HG03442 (cell line): ENCODE measurements around the gene AGBL1.

Experiments
- ATAC-seq: cut with Tn5 transposase; IDR thresholded peaks from one replicate; pipeline ENCODE4 v1.9.1; 2021; ENCODE audit warnings: mild to moderate bottlenecking, moderate library complexity; ENCODE audit not compliant: unreplicated experiment

The AGBL1 gene

DNA sequence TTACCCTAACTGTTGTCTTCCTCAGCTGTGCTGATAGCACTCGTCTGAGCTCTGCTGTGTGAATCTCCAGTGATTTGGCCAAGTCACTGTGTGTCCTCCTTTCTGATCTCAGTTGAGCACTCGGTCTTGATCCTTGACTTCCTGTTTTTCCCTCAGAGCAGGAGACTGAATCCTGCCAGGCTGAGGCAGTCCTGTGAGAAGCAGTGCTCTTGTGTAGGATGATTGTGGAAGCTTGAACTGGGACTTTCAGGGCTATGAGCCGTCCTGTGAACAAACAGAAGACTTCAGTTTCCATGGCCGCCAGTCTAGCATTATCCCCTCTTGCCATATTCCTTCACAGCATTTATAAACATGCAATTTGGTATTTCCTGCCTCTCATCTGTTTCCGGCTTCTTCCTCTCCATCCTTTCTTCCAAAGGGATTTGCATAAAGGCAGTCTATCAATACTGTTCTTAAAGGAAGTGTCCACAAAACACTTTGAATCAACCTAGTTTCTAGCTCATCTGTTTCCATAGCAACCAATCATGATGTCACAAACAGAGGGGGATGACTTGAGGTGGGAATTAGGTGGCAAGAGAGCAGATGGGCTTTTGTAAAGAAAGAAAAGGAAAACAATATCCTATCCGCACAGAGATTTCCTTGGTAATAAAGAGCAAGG is 237.2 kb downstream of the AGBL1 start:
- no peak for ATAC-seq

DNA sequence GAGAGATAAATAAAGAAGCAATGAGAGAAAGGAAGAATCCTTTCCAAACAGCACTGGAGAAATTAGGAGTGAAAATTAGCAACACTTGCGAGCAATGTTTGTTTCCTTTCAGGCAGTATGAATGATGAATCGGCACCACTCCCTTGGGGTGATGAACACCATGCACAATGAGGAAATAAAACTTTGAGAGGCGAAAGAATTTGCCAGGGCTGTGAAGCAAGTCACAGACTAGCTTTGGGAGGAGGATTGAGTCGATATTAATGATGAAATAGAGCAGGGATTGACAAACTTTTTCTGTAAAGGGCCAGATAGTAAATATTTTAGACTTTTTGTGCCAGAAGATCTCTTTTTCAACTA is 237.7 kb downstream of the AGBL1 start:
- no peak for ATAC-seq

DNA sequence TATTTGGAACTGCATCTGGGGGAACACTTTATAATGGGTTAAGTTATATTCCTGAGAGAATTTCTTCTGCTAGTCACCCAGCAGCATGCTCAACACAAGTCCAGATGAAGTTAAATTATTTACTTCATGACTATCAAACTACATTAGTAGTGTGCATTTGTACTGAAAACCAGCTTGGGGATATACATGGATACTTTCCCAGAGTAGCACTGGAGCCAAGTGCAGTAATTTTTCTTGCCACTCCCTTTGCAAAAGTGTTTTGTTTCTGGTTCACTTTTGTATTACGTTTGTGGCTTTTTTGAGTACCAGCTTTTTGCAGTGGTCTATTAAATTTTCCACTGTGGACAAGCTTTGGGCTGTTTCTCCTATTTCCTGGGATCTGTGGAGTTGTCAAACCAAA is 243.0 kb downstream of the AGBL1 start:
- no peak for ATAC-seq

DNA sequence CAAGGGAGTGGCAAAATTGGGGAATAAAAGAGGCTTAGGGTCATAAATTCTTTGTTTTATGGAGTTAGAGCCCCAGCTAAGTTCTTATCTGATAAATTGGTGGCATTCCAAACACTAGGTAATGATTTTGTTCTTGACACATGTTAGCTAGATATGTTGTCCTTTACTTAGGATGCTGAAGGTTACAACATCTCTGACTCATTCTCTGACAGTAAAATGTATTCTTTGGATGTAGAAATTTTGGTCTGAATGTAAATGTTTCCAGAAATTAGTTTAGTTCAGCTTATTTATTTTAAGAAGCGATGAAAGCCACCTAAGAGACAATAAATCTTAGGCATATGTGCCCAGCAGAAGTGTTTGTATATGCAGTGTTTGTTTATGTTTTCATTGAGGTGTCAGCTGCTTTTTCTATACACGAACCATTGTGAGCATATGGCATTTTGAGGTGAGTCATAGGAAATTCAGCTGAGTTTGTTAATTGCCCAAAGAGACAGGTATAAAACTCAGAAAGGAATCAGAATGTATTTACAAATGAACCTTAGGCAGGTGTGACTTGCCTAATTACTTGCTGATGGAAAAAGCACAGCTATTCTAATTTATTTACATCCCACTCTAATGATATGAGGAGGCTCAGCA is 247.7 kb downstream of the AGBL1 start:
- no peak for ATAC-seq

DNA sequence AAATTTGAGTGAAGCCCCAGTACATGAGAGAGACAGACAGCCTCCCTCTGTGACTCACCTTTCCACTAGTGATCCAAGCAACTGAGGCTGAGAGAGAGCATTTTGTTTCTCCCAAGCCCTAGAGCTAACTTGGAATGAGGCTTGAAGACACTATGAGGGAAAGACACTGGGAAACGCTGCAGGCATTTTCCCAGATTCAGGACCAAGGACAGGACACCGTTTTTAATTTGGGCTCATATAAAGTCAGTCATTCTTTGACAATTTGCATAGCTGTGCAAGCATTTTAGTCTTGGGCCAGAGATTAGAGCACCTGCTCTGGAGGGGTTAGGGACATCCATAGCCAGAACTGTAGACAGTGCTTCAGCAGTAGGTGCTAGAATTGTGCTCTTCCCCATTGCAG is 249.0 kb downstream of the AGBL1 start:
- no peak for ATAC-seq

DNA sequence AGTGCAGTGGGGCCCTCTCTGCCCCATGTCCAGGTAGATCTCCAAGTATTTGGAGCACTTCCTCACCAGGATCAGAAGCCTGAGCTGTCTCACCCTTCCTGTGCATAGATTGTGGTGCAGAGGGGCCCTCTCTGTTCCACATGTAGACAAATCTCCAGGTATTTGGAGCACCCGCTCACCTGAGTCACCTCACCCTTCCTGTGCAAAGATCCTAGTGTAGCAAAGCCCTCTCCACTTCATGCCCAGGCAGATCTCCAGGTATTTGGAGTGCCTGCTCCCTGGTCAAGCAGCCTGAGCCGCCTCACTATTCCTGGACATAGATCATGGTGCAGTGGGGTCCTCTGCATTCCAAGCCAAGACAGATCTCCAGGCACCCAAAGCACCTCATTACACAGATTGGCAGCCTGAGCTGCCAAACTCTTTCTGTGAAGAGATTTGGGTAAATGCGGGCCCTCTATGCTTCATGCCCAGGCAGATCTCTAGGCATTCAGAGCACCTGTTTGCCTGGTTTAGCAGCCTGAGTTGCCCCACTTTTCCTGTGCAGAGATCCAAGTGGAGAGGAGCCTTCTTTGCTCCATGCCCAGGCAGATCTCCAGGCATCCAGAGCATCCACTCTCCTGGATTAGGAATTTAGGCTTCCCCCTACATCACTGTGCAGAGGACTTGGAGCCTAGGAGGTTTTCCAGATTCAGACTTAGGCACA is 249.8 kb downstream of the AGBL1 start:
- no peak for ATAC-seq

DNA sequence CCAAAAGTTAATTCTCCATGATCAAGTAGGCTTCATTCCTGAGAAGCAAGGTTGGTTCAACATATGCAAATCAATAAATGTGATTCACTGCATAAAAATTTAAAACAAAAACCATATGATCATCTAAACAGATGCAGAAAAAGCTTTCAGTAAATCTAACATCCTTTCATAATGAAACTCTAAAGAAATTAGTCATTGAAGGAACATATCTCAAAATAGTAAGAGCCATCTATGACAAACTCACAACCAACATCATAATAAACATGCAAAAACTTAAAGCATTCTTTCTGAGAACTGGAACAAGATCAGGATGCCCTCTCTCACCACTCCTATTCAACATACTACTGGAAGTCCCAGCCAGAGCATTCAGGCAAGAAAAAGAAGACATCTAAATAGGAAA is 254.1 kb downstream of the AGBL1 start:
- ATAC-seq: no peak

DNA sequence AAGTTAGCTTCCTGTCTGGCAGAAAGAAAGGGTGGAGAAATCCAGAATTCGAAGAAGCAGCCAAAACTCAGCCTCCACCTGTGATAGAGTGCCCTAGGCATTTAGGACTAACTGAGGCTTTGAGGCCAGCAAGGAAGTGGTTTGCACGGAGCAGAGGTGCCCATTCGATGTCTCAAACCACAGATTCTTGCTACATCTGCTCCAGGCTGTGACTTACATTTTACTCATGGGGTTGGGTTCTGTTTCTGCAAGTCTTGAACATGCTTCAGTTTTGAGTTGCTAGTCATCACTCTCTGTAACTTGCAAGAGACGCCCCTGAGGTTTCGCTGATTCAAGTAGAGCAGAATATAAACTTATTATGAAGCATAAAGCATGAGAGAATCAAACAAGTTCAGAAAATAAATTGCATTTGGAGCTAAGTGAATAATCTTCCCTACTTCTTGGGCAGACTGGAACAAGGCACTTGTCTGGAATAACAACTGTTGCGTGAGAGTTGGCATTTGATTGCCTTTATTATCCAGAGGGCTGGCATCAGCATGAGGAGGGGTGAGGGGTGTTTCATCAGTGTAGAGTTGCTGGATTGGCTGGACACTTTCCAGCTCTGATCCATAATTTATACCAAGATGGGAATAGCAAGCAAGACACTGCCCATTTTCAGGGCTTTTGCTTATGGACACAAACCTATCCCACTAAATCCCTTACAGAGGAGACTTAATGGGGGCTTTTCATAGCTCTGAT is 256.5 kb downstream of the AGBL1 start:
- no peak for ATAC-seq

DNA sequence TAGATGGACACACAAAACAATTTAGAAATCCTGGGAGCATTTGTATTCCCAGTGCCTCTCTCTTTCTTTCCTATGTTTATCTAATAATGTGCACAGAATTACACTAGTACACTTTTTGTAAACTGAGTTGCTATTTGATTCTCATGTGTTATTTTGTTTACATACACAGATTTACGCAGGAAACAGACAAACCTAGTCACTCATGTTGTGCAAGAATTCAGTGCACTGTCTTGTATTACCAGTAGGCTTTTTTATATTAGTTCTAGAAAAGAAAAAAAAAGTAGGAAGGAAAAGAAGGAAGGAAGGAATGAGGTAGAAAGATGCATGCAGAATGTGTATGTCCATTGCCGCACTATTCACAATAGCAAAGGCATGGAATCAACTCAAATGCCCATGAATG is 257.4 kb downstream of the AGBL1 start:
- ATAC-seq: no peak

DNA sequence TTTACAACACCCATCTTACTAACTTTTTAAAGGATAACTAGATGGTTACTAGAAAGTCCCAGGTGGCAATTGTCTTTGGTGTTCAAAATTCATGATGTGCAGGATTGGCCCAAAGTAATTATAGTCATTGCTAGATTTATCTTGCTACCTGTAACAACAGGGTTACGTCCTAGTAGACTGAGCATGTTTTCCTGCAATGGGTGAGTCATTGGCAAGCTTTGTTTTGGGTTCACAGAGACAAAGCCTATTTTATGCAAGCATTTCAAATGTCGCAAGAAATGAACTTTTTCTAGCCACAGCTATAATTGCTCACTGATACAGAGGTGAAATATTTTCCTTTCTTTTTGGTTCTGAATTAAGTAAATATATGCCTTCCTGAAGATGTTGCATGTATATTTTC is 267.6 kb downstream of the AGBL1 start:
- no peak for ATAC-seq

DNA sequence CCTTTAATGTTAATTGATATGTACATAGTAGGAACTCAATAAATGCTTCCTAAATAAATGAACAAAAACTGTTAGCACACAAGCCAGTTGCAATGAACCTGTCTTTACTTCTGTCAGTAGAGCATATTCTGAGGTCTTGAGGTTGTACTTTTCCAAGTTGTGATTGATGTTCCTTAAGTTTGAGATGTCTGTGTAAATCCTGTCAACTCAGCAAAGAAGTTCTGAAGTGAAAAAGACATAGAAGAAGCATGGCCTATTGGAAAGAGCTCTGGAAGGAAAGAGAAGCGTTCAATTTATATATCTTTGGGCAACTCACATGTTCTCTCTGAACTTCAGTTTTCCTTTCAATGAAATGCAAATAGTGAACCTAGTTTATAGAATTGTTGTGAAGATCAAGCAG is 269.9 kb downstream of the AGBL1 start:
- no peak for ATAC-seq

DNA sequence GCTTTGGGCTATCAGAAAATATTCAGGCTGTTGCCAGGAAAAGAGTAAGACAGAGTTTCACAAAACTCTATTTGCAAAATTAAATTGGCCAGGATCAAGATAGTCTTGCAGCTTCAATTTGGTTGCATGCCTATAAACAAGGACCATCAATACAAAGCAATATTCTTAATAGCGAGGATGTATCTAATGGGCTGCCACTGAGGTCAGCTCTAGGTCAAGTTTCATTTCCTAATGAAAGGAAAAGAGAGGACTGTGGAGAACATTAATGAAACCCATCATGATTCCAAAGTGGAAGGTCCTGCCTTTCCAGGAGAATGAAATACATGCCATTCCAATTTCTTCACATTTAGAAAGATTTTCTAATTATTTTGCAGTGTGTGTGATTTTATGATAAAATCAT is 273.5 kb downstream of the AGBL1 start:
- ATAC-seq: no peak

DNA sequence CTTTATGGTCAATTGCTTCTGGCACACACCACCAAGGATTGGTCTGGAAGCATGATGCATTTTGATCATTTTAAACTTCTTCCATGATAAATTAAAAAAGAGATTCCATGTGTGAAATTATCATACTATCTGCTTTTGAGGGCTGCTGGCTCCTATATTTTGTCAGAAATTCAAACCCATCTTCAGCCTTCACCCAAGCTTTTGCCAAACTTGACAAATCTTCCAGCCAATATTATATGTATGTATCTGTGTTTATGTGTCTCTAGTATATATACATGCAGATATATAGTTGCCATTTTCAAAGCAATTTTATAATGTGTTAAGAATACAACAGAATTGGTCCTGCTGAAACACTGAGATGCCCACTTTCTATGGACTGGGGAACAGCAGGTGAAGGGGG is 275.7 kb downstream of the AGBL1 start:
- no peak for ATAC-seq

DNA sequence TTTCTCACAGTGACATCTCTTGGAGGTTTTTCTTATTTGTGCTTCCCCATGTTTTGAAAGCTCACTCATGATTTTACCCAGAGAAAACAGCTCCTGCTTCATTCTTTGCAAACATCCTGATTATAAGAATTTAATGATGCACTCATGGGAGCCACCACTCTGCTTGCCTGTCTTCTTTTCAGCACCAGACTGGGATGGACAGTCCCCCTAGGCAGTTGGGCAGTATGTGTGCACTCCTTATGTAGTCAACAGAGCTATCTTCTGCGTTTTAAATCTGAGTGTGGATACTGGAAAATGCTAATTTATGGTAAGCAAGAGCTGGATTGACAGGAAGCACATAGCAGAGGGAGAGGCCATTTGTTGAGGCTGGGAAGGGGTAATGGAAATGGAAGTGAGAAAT is 276.1 kb downstream of the AGBL1 start:
- ATAC-seq: no peak

DNA sequence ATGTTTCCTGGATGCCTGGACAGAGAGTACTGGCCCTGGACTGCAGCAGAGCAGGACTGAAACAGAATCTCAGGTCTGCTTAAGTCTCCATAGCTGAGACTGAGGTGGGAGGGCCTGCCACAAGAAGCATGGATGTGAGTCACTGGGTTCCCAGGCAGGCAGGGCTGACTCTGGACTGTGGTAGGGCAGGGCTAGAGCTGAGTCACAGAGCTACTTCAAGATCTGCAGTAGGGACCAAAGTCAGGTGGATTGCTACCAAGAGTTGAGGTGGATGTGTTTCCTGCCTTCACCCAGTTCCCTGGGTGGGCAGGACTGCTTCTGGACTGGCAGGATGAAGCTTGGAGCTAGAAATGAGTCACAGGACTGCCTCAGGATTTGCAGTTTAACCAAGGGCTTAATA is 282.9 kb downstream of the AGBL1 start:
- no peak for ATAC-seq

DNA sequence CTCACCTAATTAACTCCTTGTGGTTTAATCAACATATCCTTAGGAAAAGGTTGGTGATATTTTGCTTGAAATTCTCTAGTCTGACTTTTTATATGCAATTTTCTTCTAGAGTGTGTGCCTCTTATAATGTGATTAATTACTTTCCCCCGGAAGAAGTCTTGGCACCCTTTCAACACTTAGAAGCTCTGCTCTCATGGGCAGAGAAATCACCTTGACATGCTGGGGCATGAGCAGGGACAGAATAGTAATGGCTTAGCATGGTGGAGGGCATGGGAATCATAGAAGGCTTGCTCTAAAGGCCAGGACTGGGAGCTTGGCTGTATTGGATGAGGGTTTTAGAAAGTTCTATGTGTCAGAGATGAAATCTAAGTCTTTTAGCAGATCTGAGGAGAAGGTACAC is 293.5 kb downstream of the AGBL1 start:
- no peak for ATAC-seq

DNA sequence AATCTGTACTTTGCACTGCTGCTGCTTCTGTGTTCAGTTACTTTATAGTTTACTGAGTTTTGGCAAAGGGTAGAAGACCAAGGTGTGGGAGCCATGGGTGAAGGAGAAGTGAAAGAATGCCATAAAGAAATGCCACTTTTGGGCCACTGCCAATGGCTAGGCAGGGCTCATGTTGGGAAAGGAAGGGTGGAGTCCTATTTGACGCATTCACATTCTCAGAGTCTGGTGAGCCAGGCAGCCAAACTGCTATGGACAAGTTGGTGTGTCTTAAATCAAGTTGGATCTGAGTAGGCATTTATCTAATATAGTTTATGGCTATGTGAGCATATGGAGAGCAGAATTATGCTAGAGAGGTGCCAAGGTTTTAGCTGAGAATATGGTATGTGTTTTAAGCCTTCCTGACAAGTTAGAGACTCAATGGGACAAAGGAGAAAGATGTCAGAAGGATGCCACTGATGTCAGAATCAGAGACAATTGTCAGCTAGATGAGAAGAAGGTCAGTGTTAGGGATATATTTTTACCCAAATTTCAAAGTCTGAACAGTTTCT is 296.1 kb downstream of the AGBL1 start:
- no peak for ATAC-seq

DNA sequence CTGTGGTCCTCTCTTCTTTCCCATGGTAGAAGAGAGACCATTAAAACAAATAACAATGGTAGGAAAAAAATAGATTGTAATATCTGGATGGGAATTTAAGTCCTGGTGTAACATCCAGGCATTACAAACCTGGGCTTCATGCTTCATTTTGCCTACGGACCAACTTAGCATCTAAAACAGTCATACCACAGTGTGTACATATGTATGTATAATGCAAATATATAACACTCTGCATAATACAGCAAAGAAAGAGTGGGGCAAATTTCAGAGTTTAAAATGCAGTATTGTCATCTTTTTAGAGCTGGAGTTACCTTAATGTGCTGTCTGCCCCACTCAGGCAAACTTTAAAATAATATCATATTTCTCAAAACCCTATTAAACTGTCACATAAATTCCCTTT is 298.2 kb downstream of the AGBL1 start:
- ATAC-seq: no peak

DNA sequence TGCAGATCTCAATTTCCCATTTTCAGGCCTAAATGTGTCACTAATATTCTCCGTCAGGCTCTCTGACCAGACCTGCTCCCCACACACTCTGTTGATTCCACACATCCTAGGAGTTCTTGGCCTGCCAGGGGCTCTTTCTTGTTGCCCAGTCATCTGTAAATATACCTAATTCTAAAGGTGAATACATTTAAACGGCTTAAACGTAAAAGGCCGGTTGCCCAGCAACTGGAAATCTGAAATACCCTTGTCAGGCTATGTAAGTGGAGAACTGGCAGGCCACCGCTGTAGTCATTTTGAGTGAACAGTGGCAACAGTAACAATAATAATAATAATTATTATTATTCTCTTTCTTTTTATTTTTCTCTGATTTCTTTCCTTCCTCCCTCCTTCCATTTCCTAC is 302.7 kb downstream of the AGBL1 start:
- no peak for ATAC-seq

DNA sequence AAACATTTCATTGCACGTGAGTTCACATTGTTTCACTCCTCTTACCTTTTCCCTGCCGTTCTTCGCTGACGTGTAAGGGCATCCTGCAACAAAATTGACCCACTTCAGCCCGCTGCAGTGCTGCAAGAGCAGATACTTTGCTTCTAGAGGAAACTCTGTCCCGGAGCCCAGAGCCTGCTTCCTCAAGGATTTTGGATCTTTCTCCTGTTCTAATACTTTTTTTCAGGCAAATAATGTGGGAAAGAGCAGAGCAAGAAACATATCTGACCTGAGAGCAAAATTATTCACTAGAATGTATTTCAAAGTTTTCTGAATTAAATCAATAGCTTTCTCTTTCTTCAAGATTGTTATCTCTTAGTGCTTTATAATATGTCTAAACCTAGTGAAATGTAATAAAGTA is 303.9 kb downstream of the AGBL1 start:
- ATAC-seq: no peak

DNA sequence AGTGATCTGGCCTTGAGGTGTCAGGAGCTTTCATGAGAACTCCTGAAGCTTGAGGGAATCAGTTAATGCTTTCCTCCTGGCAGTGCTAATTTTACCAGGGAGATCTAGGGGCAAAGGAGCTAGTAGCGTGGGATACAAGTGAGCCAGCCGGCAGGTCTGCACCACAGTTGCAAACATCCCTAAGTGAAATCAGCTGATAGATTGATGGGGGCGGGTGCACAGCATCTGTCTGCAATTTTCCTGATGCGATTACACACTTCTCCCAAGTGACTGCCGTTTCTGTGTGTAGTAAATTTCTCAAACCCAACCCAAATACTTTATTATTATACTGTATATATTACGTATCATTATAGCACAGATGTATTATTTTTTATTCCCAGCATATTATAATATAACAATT is 304.5 kb downstream of the AGBL1 start:
- no peak for ATAC-seq

DNA sequence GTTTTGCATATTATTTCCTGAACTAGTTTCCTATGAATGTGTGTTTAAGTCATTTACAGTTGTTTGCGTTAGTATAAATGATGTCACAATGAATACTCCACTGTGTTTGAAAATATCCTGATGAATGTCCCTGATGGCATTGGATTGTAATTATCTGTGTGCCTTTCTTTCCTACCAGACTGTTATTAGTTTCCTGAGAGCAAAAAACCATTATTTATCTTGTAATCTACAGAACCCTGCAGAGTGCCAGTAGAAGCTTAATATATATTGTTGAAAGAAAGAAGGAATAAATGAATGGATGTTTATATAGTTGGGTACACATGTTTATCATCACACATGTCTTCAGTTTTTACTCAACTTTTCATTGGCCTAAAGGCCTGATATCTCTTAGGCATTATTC is 312.6 kb downstream of the AGBL1 start:
- no peak for ATAC-seq
